ENCODE results near the gene PDGFD. TPM values are rescaled to one million over a fixed set of nuclear protein-coding genes. Genes with fewer than 3 reads are reported as not detected.
A peak's percentile ranks its signal among the peaks of the same experiment; 100 is the strongest.

Gene PDGFD
- total and polyA plus RNA-seq, 8 donors: 2.1 to 7.7 (median 5.2) TPM

DNA sequence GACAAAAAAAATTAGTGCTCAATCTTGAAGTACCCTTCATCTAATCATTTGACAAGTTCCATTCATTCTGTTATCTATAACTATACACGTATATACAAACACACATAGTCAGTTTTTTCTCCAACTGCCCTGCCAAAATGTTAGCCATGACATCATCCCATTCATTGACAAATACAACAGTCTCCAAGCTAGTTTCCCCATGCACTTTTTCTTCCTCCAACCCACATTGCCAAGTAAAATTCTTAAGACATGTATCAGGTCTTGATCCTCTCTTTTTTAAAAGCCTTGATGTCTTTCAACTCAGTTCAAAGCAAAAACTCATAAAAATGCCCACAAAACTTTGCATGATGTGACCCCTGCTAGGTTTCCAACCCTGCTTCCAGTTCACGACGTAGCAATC lies 69.4 kb downstream of the PDGFD start:
- DNase-seq (no peak), ATAC-seq (no peak)
- intact Hi-C loops (cut with DNase I): no loop called here
- TF ChIP-seq, protein P1, sequence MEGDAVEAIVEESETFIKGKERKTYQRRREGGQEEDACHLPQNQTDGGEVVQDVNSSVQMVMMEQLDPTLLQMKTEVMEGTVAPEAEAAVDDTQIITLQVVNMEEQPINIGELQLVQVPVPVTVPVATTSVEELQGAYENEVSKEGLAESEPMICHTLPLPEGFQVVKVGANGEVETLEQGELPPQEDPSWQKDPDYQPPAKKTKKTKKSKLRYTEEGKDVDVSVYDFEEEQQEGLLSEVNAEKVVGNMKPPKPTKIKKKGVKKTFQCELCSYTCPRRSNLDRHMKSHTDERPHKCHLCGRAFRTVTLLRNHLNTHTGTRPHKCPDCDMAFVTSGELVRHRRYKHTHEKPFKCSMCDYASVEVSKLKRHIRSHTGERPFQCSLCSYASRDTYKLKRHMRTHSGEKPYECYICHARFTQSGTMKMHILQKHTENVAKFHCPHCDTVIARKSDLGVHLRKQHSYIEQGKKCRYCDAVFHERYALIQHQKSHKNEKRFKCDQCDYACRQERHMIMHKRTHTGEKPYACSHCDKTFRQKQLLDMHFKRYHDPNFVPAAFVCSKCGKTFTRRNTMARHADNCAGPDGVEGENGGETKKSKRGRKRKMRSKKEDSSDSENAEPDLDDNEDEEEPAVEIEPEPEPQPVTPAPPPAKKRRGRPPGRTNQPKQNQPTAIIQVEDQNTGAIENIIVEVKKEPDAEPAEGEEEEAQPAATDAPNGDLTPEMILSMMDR (IDR thresholded peaks at IDR 0.05): no peak
- Histone ChIP-seq H3K4me1 (no peaks in the 10 kb centered on the region), H3K27ac (no peak overlapping the region), H3K9me3 (no peaks in the 10 kb centered on the region), H3K27me3 (no peaks in the 10 kb centered on the region), H3K4me3 (no peak overlapping the region), H3K36me3 (no peaks in the 10 kb centered on the region)

DNA sequence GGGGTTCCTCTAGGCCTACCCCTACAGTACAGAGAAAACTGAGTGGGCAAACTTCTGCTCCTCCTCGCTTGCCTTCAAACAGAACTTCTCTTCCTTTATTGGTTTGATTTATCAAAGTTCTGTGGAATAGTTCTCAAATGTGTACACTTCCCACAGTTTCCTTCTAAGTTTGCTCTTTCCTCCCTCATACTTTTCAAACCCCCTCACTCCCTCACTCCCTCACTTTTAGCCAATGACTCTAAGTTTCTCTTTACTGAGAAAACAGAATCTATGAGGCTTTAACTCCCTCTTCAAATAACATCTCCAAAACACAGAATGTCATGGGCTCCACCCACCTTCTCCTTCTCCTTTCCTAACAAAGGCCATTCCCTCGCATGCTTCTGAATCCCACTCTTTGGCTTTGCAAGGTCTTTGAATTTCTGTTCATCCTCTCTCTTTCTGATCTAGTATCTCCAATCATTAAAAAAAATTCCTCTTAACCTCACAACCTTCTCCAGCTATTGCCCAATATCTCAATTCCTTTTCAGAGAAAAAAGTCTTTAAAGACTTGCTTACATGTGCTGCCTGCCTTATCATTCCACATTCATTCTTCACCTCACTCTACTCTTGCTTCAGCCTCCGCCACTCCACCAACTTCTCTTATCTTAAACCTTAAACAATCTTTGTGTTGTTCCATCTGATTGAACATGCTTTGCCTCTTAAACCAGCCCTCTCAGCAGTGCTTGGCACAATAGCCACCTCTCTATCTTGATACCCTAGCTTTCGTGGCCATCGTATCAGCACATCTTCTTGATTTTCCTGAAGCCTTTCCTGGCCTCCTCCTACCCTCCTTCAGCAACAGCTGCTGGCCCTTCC lies 70.3 kb downstream of the PDGFD start:
- H3K9me3 ChIP-seq: no peaks in the 10 kb centered on the region
- DNase-seq (no peak), ATAC-seq (no peak)
- no peaks in the 10 kb centered on the region for H3K4me1 ChIP-seq
- no peaks in the 10 kb centered on the region for H3K27me3 ChIP-seq
- no peak overlapping the region for H3K4me3 ChIP-seq
- TF ChIP-seq, protein P1 (IDR thresholded peaks at IDR 0.05): no peak
- H3K36me3 ChIP-seq: no peaks in the 10 kb centered on the region
- intact Hi-C loops (cut with DNase I): no loop called here
- H3K27ac ChIP-seq: no peak overlapping the region

DNA sequence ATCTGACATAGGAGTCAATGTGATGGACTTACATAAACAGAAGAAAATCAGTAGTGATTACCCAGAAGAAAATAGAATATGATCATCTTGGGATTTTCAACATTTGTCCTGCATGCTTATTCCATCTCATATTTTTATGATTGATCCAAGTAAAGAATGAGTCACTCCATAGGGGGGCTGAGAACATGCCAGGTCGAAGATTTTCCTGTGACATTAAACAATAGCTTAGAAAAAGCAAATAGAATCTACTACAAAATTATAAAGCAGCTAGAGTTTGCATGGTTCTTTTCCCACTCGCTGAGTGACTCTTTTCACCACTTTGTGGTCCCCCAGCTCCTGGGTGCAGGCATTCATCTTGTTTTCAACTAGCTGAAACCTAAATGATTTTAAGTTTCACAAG lies 71.2 kb downstream of the PDGFD start:
- H3K27ac ChIP-seq: no peak overlapping the region
- no peak for ATAC-seq
- intact Hi-C loops (cut with DNase I): no loop called here
- TF ChIP-seq, protein P1 (IDR thresholded peaks at IDR 0.05): no peak
- H3K4me1 ChIP-seq: no peaks in the 10 kb centered on the region
- no peaks in the 10 kb centered on the region for H3K36me3 ChIP-seq
- H3K9me3 ChIP-seq: no peaks in the 10 kb centered on the region
- no peak overlapping the region for H3K4me3 ChIP-seq
- H3K27me3 ChIP-seq: no peaks in the 10 kb centered on the region
- DNase-seq: no peak

DNA sequence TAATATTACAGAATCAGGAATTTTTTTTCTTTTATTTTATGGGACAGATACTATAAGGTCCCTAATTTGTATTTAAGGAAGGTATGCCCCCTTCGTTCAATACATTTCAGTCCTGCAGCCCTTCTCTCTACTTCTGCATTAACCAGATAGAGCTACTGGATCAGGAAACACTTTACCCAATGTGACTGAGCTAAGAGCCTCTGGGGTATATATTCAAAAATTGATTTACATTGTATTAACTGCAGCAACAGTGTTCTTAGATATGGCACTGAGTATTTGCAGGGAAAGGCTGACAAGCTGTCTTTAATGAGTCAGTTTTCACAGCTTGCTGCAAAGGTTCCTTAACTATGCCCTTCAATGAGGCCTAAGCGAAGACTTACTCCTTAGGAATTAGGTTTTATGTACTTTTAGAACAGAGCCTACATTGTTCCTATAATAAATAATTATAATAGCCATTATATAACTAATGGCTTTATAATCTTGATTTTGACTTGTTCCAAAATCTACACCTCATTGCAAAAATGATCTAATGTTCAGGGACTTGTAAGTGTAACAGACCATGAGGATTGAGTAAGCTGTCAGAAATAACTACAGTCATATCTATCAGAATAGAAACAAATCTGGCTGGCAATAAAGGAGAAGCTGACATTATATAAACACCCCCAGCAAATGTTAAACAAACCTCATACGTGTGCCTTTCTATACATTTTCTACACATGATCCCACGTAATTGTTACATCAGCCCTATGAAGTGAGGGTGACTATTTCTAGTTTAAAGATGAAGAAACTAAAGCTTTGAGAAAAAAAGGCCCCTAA lies 72.5 kb downstream of the PDGFD start:
- Histone ChIP-seq H3K36me3 (no peaks in the 10 kb centered on the region), H3K9me3 (no peaks in the 10 kb centered on the region), H3K27me3 (no peaks in the 10 kb centered on the region), H3K4me1 (no peaks in the 10 kb centered on the region), H3K27ac (no peak overlapping the region), H3K4me3 (no peak overlapping the region)
- TF ChIP-seq, protein P1 (IDR thresholded peaks at IDR 0.05): no peak
- intact Hi-C loops (cut with DNase I): no loop called here
- ATAC-seq (no peak), DNase-seq (peak in 2 of 4 donors; percentile 3 to 9)

DNA sequence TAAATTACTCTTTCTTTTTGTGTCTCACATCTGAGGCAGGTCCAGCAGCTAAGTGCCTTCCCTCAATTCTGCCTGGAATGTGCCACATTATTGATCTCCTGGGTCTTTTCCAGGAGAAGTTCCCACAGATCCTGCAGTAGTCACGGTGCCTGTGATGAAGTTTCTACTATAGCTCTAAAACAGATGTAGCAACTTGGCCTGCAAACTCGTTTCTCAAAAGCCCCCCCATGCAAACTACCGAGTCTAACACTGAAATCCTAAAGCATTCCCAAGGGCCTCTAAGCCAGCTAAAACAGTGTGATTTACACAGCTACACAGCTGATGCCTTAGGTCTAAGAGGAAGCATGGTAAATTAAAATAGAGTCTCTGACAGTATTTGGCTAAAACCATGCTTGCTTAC lies 73.2 kb downstream of the PDGFD start:
- intact Hi-C loops (cut with DNase I): no loop called here
- Histone ChIP-seq H3K4me3 (no peak overlapping the region), H3K27me3 (no peaks in the 10 kb centered on the region), H3K27ac (no peak overlapping the region), H3K9me3 (no peaks in the 10 kb centered on the region), H3K36me3 (no peaks in the 10 kb centered on the region), H3K4me1 (no peaks in the 10 kb centered on the region)
- DNase-seq (peak in 1 of 4 donors; percentile 5), ATAC-seq (no peak)
- TF ChIP-seq, protein P1 (IDR thresholded peaks at IDR 0.05): no peak
